Dedifferentiated amniotic fluid mesenchymal stem cell (primary cell): ENCODE data around the gene TUBB6.

ENCODE experiments used
- DNase-seq: peaks from one replicate; pipeline ENCODE4 v3.0.0-alpha.2; 2016; ENCODE audit errors: extremely low spot score

TUBB6 gene

GRCh38 chr18:12338382-12338781 lies 30.3 kb downstream of the TUBB6 start:
- no peak for DNase-seq

- no peak for DNase-seq
These were observed 33.1 kb downstream of the TUBB6 start for GRCh38 chr18:12340945-12341660.

- no peak for DNase-seq
These were observed 34.6 kb downstream of the TUBB6 start for GRCh38 chr18:12342661-12343060.

- no peak for DNase-seq
These were observed 37.6 kb downstream of the TUBB6 start for GRCh38 chr18:12345491-12346239.

GRCh38 chr18:12346240-12346565 lies 38.2 kb downstream of the TUBB6 start:
- no peak for DNase-seq

- no peak for DNase-seq
These were observed 39.9 kb downstream of the TUBB6 start for GRCh38 chr18:12347895-12348294.

GRCh38 chr18:12352188-12352587 lies 44.1 kb downstream of the TUBB6 start:
- no peak for DNase-seq

GRCh38 chr18:12359515-12359927 lies 51.5 kb downstream of the TUBB6 start:
- DNase-seq, result no peak

- no peak for DNase-seq
These were observed 53.8 kb downstream of the TUBB6 start for GRCh38 chr18:12361770-12362378.

GRCh38 chr18:12362473-12363174 lies 54.6 kb downstream of the TUBB6 start:
- no peak for DNase-seq

- DNase-seq, result no peak
These were observed 58.3 kb downstream of the TUBB6 start for GRCh38 chr18:12366379-12366778.

GRCh38 chr18:12366784-12367183 lies 58.7 kb downstream of the TUBB6 start:
- no peak for DNase-seq

- DNase-seq, result no peak
These were observed 61.2 kb downstream of the TUBB6 start for GRCh38 chr18:12369211-12369610.

- no peak for DNase-seq
These were observed 63.5 kb downstream of the TUBB6 start for GRCh38 chr18:12371590-12371989.

- no peak for DNase-seq
These were observed 64.4 kb downstream of the TUBB6 start for GRCh38 chr18:12372406-12372805.

- no peak for DNase-seq
These were observed 65.2 kb downstream of the TUBB6 start for GRCh38 chr18:12373116-12373770.

- no peak for DNase-seq
These were observed 65.7 kb downstream of the TUBB6 start for GRCh38 chr18:12373771-12374116.

- DNase-seq, result no peak
These were observed 66.4 kb downstream of the TUBB6 start for GRCh38 chr18:12374401-12374800.
